Measurements from ENCODE around the gene DLD.
"Not testable (repeated sequence)": the region's sequence is repeated elsewhere in the genome, so short reads cannot be mapped to it uniquely, and the experiment has no call there.

DNA sequence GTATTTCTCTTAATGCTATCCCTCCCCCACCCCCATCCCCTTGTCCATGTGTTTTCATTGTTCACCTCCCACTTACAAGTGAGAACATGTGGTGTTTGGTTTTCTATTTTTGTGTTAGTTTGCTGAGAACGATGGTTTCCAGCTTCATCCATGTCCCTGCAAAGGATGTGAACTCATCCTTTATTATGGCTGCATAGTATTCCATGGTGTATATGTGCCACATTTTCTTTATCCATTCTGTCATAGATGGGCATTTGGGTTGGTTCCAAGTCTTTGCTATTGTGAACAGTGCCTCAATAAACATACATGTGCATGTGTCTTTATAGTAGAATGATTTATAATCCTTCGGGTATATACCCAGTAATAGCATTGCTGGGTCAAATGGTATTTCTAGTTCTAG, 30.8 kb downstream of the DLD start:
- TF ChIP-seq, protein P1, sequence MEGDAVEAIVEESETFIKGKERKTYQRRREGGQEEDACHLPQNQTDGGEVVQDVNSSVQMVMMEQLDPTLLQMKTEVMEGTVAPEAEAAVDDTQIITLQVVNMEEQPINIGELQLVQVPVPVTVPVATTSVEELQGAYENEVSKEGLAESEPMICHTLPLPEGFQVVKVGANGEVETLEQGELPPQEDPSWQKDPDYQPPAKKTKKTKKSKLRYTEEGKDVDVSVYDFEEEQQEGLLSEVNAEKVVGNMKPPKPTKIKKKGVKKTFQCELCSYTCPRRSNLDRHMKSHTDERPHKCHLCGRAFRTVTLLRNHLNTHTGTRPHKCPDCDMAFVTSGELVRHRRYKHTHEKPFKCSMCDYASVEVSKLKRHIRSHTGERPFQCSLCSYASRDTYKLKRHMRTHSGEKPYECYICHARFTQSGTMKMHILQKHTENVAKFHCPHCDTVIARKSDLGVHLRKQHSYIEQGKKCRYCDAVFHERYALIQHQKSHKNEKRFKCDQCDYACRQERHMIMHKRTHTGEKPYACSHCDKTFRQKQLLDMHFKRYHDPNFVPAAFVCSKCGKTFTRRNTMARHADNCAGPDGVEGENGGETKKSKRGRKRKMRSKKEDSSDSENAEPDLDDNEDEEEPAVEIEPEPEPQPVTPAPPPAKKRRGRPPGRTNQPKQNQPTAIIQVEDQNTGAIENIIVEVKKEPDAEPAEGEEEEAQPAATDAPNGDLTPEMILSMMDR (IDR thresholded peaks at IDR 0.05), result not testable (repeated sequence)
- not testable (repeated sequence) for TF ChIP-seq POLR2A (IDR thresholded peaks at IDR 0.05)
